Mesendoderm (in vitro differentiated cells): Measurements from ENCODE around the gene PLK5.
"Not testable (repeated sequence)": the region's sequence is repeated elsewhere in the genome, so short reads cannot be mapped to it uniquely, and the experiment has no call there.

Source experiments
- DNase-seq: peaks from one replicate; pipeline ENCODE4 v3.0.0; 2013
- H2AK5ac ChIP-seq: 2 replicates; pipeline ENCODE4 v1.6.1; 2013; ENCODE audit warnings: low read length, inconsistent platforms
- H2BK120ac ChIP-seq: 2 replicates; pipeline ENCODE4 v1.6.1; 2013; ENCODE audit warnings: low read depth, mild to moderate bottlenecking, low read length, moderate library complexity, mixed read lengths
- H2BK15ac ChIP-seq: replicated peaks from 2 replicates; pipeline ENCODE4 v1.6.1; 2013; ENCODE audit warnings: low read depth, mild to moderate bottlenecking, moderate library complexity
- H2BK5ac ChIP-seq: 2 replicates; pipeline ENCODE4 v1.6.1; 2013; ENCODE audit warnings: low read length, inconsistent platforms
- H3K18ac ChIP-seq: 2 replicates; pipeline ENCODE4 v1.6.1; 2013; ENCODE audit warnings: mild to moderate bottlenecking, low read length, mixed read lengths
- H3K23ac ChIP-seq: one replicate; pipeline ENCODE4 v1.6.1; 2013; ENCODE audit warnings: low read length
- H3K27ac ChIP-seq: 2 replicates; pipeline ENCODE4 v1.5.1; 2013; ENCODE audit warnings: low read depth, mild to moderate bottlenecking, inconsistent platforms, low read length, moderate library complexity
- H3K27me3 ChIP-seq: 2 replicates; pipeline ENCODE4 v1.6.1; 2013; ENCODE audit warnings: low read length, control low read depth, mild to moderate bottlenecking, inconsistent platforms; ENCODE audit not compliant: insufficient read depth, poor library complexity
- H3K36me3 ChIP-seq: 2 replicates; pipeline ENCODE4 v1.6.1; 2013; ENCODE audit warnings: low read length, inconsistent platforms; ENCODE audit not compliant: control insufficient read depth, insufficient read depth
- H3K4ac ChIP-seq: one replicate; pipeline ENCODE4 v1.6.1; 2013; ENCODE audit warnings: low read depth, mild to moderate bottlenecking, low read length, moderate library complexity
- H3K4me1 ChIP-seq: 2 replicates; pipeline ENCODE4 v1.6.1; 2013; ENCODE audit warnings: low read depth, low read length, inconsistent platforms; ENCODE audit not compliant: control insufficient read depth
- H3K4me2 ChIP-seq: 2 replicates; pipeline ENCODE4 v1.6.1; 2013; ENCODE audit warnings: low read length
- H3K4me3 ChIP-seq: 2 replicates; pipeline ENCODE4 v1.5.1; 2013; ENCODE audit warnings: mild to moderate bottlenecking, low read length
- H3K56ac ChIP-seq: one replicate; pipeline ENCODE4 v1.6.1; 2013; ENCODE audit warnings: low read length
- H3K79me1 ChIP-seq: 2 replicates; pipeline ENCODE4 v1.6.1; 2013; ENCODE audit warnings: low read length, inconsistent platforms
- H3K79me2 ChIP-seq: 2 replicates; pipeline ENCODE4 v1.6.1; 2013; ENCODE audit warnings: mild to moderate bottlenecking, low read length; ENCODE audit not compliant: control insufficient read depth, insufficient read depth
- H3K9ac ChIP-seq: 2 replicates; pipeline ENCODE4 v1.6.1; 2013; ENCODE audit warnings: low read length, inconsistent platforms
- H4K5ac ChIP-seq: one replicate; pipeline ENCODE4 v1.6.1; 2013; ENCODE audit warnings: low read length
- H4K8ac ChIP-seq: one replicate; pipeline ENCODE4 v1.6.1; 2013; ENCODE audit warnings: low read depth, mild to moderate bottlenecking, control low read depth, low read length, moderate library complexity
- WGBS: extraction: QIAGEN DNeasy Blood & Tissue Kit; methylation state at CpG from one replicate; pipeline ENCODE4 v1.1.7; 2013; ENCODE audit warnings: low lambda C conversion rate, missing lambda C conversion rate; ENCODE audit not compliant: insufficient coverage; ENCODE audit errors: extremely low coverage; 5-methylcytosine and 5-hydroxymethylcytosine counted together

Gene PLK5

GRCh38 chr19:1514986-1515721 is 8.7 kb upstream of the PLK5 start:
- DNase-seq, result no peak
- Histone ChIP-seq H3K18ac (no peak overlapping the region), H3K79me1 (no peaks in the 10 kb centered on the region), H3K4me2 (no peak overlapping the region), H3K27ac (no peak overlapping the region), H3K36me3 (no peaks in the 10 kb centered on the region), H3K4me1 (no peaks in the 10 kb centered on the region), H3K4ac (no peak overlapping the region), H3K23ac (no peak overlapping the region), H3K27me3 (no peaks in the 10 kb centered on the region), H3K9ac (no peak overlapping the region), H2BK15ac (no peak overlapping the region), H2BK5ac (no peak overlapping the region), H4K5ac (no peak overlapping the region), H3K79me2 (no peaks in the 10 kb centered on the region), H2AK5ac (no peak overlapping the region), H2BK120ac (no peak overlapping the region), H3K4me3 (no peak overlapping the region), H3K56ac (no peak overlapping the region), H4K8ac (no peak overlapping the region)
- no CpG with 5 or more reads among the region's 14 CpGs for WGBS

DNA sequence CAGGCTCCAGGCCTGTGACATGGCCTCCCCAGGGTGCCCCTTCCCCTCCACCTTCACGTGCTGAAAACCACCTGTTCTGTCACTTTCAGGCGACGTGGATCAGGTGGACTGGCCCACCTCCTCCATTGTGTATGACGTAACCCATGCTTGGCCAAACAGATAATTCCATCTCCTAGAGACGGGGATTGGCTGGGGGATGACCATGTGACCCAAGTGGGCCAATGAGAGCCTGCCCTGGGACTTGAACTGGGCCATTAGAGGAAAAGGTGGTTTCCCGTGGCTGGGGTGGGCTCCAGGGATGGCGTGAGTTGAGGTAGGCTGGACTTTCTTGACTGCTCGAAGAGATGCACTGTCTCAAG is 7.5 kb upstream of the PLK5 start:
- Histone ChIP-seq H3K23ac (no peak overlapping the region), H2BK120ac (no peak overlapping the region), H2AK5ac (no peak overlapping the region), H3K9ac (no peak overlapping the region), H3K18ac (no peak overlapping the region), H3K36me3 (no peaks in the 10 kb centered on the region), H3K27ac (no peak overlapping the region), H3K56ac (no peak overlapping the region), H3K4me1 (no peaks in the 10 kb centered on the region), H3K27me3 (no peaks in the 10 kb centered on the region), H3K4me3 (no peak overlapping the region), H2BK5ac (no peak overlapping the region), H3K4me2 (no peak overlapping the region), H3K79me2 (no peaks in the 10 kb centered on the region), H4K5ac (no peak overlapping the region), H4K8ac (no peak overlapping the region), H3K79me1 (no peaks in the 10 kb centered on the region), H3K4ac (no peak overlapping the region), H2BK15ac (no peak overlapping the region)
- peak; percentile 28 for DNase-seq
- WGBS, result no CpG with 5 or more reads among the region's 8 CpGs

GRCh38 chr19:1518471-1518870 is 5.4 kb upstream of the PLK5 start:
- Histone ChIP-seq H4K5ac (no peak overlapping the region), H2BK5ac (no peak overlapping the region), H2AK5ac (no peak overlapping the region), H3K27me3 (peaks cover 4% of the 10 kb centered on the region), H3K18ac (no peak overlapping the region), H3K27ac (no peak overlapping the region), H2BK15ac (no peak overlapping the region), H3K79me2 (no peaks in the 10 kb centered on the region), H3K4me3 (no peak overlapping the region), H3K4ac (no peak overlapping the region), H3K23ac (no peak overlapping the region), H3K4me2 (no peak overlapping the region), H4K8ac (no peak overlapping the region), H3K79me1 (no peaks in the 10 kb centered on the region), H3K4me1 (no peaks in the 10 kb centered on the region), H3K36me3 (no peaks in the 10 kb centered on the region), H3K56ac (no peak overlapping the region), H3K9ac (no peak overlapping the region), H2BK120ac (no peak overlapping the region)
- DNase-seq, result no peak
- no CpG with 5 or more reads among the region's 4 CpGs for WGBS

- WGBS, result no CpG with 5 or more reads among the region's 8 CpGs
These were observed 4.1 kb upstream of the PLK5 start for GRCh38 chr19:1519802-1520201.

GRCh38 chr19:1520203-1520780 is 3.6 kb upstream of the PLK5 start:
- Histone ChIP-seq H4K5ac (no peak overlapping the region), H3K79me1 (no peaks in the 10 kb centered on the region), H2AK5ac (no peak overlapping the region), H2BK15ac (no peak overlapping the region), H2BK120ac (no peak overlapping the region), H3K4me2 (no peak overlapping the region), H3K9ac (no peak overlapping the region), H3K27ac (no peak overlapping the region), H3K79me2 (no peaks in the 10 kb centered on the region), H3K18ac (no peak overlapping the region), H4K8ac (no peak overlapping the region), H3K4me1 (no peaks in the 10 kb centered on the region), H3K23ac (no peak overlapping the region), H3K56ac (no peak overlapping the region), H3K27me3 (peaks cover 9% of the 10 kb centered on the region), H2BK5ac (no peak overlapping the region), H3K36me3 (no peaks in the 10 kb centered on the region), H3K4me3 (no peak overlapping the region), H3K4ac (no peak overlapping the region)
- WGBS, result no CpG with 5 or more reads among the region's 17 CpGs
- no peak for DNase-seq

More at GRCh38 chr19:1519802-1520201, 4.1 kb upstream of the PLK5 start:
- not testable (repeated sequence) for H2BK5ac ChIP-seq, H3K18ac ChIP-seq, H4K8ac ChIP-seq, H3K79me1 ChIP-seq, H3K4me3 ChIP-seq, DNase-seq, H2BK120ac ChIP-seq, H2AK5ac ChIP-seq, H3K23ac ChIP-seq, H3K9ac ChIP-seq, H3K4ac ChIP-seq, H3K4me1 ChIP-seq, H3K27ac ChIP-seq, H3K4me2 ChIP-seq, H2BK15ac ChIP-seq, H3K27me3 ChIP-seq, H3K36me3 ChIP-seq, H3K79me2 ChIP-seq, H4K5ac ChIP-seq, H3K56ac ChIP-seq

GRCh38 chr19:1521636-1522035 is 2.2 kb upstream of the PLK5 start:
- H3K79me2 ChIP-seq, result no peaks in the 10 kb centered on the region
- peaks cover 9% of the 10 kb centered on the region for H3K27me3 ChIP-seq
- H3K36me3 ChIP-seq, result no peaks in the 10 kb centered on the region
- H2AK5ac ChIP-seq, result no peak overlapping the region
- no CpG with 5 or more reads among the region's 14 CpGs for WGBS
- H2BK15ac ChIP-seq, result no peak overlapping the region
- no peak overlapping the region for H3K4me3 ChIP-seq
- H2BK5ac ChIP-seq, result no peak overlapping the region
- H3K79me1 ChIP-seq, result no peaks in the 10 kb centered on the region
- DNase-seq, result no peak
- H3K9ac ChIP-seq, result no peak overlapping the region
- H3K56ac ChIP-seq, result no peak overlapping the region
- no peak overlapping the region for H3K4ac ChIP-seq
- H3K27ac ChIP-seq, result no peak overlapping the region
- no peak overlapping the region for H4K5ac ChIP-seq
- no peak overlapping the region for H3K23ac ChIP-seq
- no peak overlapping the region for H3K18ac ChIP-seq
- H3K4me1 ChIP-seq, result no peaks in the 10 kb centered on the region
- no peak overlapping the region for H4K8ac ChIP-seq
- no peak overlapping the region for H3K4me2 ChIP-seq
- H2BK120ac ChIP-seq, result no peak overlapping the region
